ENCODE measurements around the gene DOK4. TPM values are rescaled to one million over a fixed set of nuclear protein-coding genes. Genes with fewer than 3 reads are reported as not detected.

Gene DOK4
- total RNA-seq, 4 donors from 2014 or later, result 57.9 to 312 (median 143) TPM

GRCh38 chr16:57435838-57436237 is 50.5 kb downstream of the DOK4 start:
- no peak overlapping the region for H3K27ac ChIP-seq
- H3K36me3 ChIP-seq, result peaks cover 0 to 78% (median 34%) of the 10 kb centered on the region in 4 donors
- no peaks in the 10 kb centered on the region for H3K27me3 ChIP-seq
- no peak overlapping the region for H3K4me3 ChIP-seq
- no peaks in the 10 kb centered on the region for H3K4me1 ChIP-seq
- no peaks in the 10 kb centered on the region for H3K9me3 ChIP-seq
- in situ Hi-C loops (cut with MboI; ENCODE audit: low pct_ligation_motif_present in 1 of 4, low pct_unique_long_range_greater_than_20kb in 1 of 4, low sequenced_read_pairs in 3 of 4) (no loop called here), intact Hi-C loops (cut with DNase I; ENCODE audit: low total_unique reads) (no loop called here)
- TF ChIP-seq EP300 (IDR thresholded peaks at IDR 0.05; ENCODE audit: low read depth) (no peak), POLR2AphosphoS5 (IDR thresholded peaks at IDR 0.05) (no peak), POLR2A (IDR thresholded peaks at IDR 0.05) (no peak)
- TF ChIP-seq, protein P1, sequence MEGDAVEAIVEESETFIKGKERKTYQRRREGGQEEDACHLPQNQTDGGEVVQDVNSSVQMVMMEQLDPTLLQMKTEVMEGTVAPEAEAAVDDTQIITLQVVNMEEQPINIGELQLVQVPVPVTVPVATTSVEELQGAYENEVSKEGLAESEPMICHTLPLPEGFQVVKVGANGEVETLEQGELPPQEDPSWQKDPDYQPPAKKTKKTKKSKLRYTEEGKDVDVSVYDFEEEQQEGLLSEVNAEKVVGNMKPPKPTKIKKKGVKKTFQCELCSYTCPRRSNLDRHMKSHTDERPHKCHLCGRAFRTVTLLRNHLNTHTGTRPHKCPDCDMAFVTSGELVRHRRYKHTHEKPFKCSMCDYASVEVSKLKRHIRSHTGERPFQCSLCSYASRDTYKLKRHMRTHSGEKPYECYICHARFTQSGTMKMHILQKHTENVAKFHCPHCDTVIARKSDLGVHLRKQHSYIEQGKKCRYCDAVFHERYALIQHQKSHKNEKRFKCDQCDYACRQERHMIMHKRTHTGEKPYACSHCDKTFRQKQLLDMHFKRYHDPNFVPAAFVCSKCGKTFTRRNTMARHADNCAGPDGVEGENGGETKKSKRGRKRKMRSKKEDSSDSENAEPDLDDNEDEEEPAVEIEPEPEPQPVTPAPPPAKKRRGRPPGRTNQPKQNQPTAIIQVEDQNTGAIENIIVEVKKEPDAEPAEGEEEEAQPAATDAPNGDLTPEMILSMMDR (IDR thresholded peaks at IDR 0.05), result no peak
- DNase-seq, result no peak
- WGBS, 2 donors (ENCODE audit: low coverage in 1 of 2), result 93% methylated on average over 1 of the region's 1 CpG; no CpG with 5 or more reads in 1 of the 2 donors

- Histone ChIP-seq H3K27me3 (no peaks in the 10 kb centered on the region), H3K36me3 (peaks cover 0 to 71% (median 39%) of the 10 kb centered on the region in 4 donors)
- TF ChIP-seq EP300 (IDR thresholded peaks at IDR 0.05; ENCODE audit: low read depth) (no peak), POLR2AphosphoS5 (IDR thresholded peaks at IDR 0.05) (no peak), POLR2A (IDR thresholded peaks at IDR 0.05) (no peak)
- TF ChIP-seq, protein P1 (IDR thresholded peaks at IDR 0.05), result no peak
Observed at GRCh38 chr16:57434003-57434402, 52.3 kb downstream of the DOK4 start.

DNA sequence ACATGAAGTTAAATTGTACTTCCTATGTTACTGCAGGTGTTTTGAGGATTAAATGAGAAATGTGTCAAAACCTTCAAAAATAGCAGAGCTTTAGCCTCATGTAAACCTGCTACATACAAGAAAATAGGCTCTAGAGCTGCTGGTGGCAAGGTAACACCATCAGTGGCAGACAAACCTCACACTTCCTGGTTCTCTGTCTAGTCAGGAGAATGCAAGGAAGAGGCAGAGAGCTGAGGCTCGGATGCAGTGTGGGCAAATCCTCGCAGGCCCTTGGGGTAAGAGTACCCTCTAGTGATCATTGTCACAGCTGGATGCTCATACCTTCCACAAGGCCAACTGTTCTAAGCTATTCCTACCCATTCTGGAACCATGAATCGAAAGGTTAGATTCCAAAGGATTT is 53.3 kb downstream of the DOK4 start:
- intact Hi-C loops (cut with DNase I; ENCODE audit: low total_unique reads) (no loop called here), in situ Hi-C loops (cut with MboI; ENCODE audit: low pct_ligation_motif_present in 1 of 4, low pct_unique_long_range_greater_than_20kb in 1 of 4, low sequenced_read_pairs in 3 of 4) (no loop called here)
- 89% methylated on average over 3 of the region's 3 CpGs; no CpG with 5 or more reads in 1 of the 2 donors for WGBS, 2 donors (ENCODE audit: low coverage in 1 of 2)
- no peak overlapping the region for H3K4me3 ChIP-seq
- no peak overlapping the region for H3K27ac ChIP-seq
- TF ChIP-seq POLR2AphosphoS5 (IDR thresholded peaks at IDR 0.05) (no peak), EP300 (IDR thresholded peaks at IDR 0.05; ENCODE audit: low read depth) (no peak), POLR2A (IDR thresholded peaks at IDR 0.05) (no peak)
- TF ChIP-seq, protein P1 (IDR thresholded peaks at IDR 0.05), result no peak
- no peaks in the 10 kb centered on the region for H3K9me3 ChIP-seq
- no peaks in the 10 kb centered on the region for H3K27me3 ChIP-seq
- no peak for DNase-seq
- no peaks in the 10 kb centered on the region for H3K4me1 ChIP-seq
- H3K36me3 ChIP-seq, result peaks cover 0 to 70% (median 38%) of the 10 kb centered on the region in 4 donors

More at GRCh38 chr16:57434003-57434402, 52.3 kb downstream of the DOK4 start:
- in situ Hi-C loops (cut with MboI; ENCODE audit: low pct_ligation_motif_present in 1 of 4, low pct_unique_long_range_greater_than_20kb in 1 of 4, low sequenced_read_pairs in 3 of 4) (no loop called here), intact Hi-C loops (cut with DNase I; ENCODE audit: low total_unique reads) (no loop called here)
- DNase-seq, result no peak
- Histone ChIP-seq H3K27ac (no peak overlapping the region), H3K9me3 (no peaks in the 10 kb centered on the region), H3K4me3 (no peak overlapping the region), H3K4me1 (no peaks in the 10 kb centered on the region)
- 92% methylated on average over 2 of the region's 2 CpGs for WGBS, 2 donors (ENCODE audit: low coverage in 1 of 2)

GRCh38 chr16:57432505-57432904 is 53.8 kb downstream of the DOK4 start:
- H3K4me3 ChIP-seq, result no peak overlapping the region
- 90 to 94% methylated on average over 1 to 2 of the region's 2 CpGs for WGBS, 2 donors (ENCODE audit: low coverage in 1 of 2)
- peaks cover 0 to 70% (median 38%) of the 10 kb centered on the region in 4 donors for H3K36me3 ChIP-seq

More at GRCh38 chr16:57432505-57432904, 53.8 kb downstream of the DOK4 start:
- intact Hi-C loops (cut with DNase I; ENCODE audit: low total_unique reads) (no loop called here), in situ Hi-C loops (cut with MboI; ENCODE audit: low pct_ligation_motif_present in 1 of 4, low pct_unique_long_range_greater_than_20kb in 1 of 4, low sequenced_read_pairs in 3 of 4) (no loop called here)
- Histone ChIP-seq H3K27ac (no peak overlapping the region), H3K4me1 (no peaks in the 10 kb centered on the region), H3K9me3 (no peaks in the 10 kb centered on the region), H3K27me3 (no peaks in the 10 kb centered on the region)
- no peak for DNase-seq
- TF ChIP-seq, protein P1 (IDR thresholded peaks at IDR 0.05), result no peak
- no peak for TF ChIP-seq POLR2AphosphoS5 (IDR thresholded peaks at IDR 0.05)
- no peak for TF ChIP-seq POLR2A (IDR thresholded peaks at IDR 0.05)

Measured in transverse colon (tissue), 4 donors.